HEK293 (cell line): ENCODE measurements around the gene ABHD17A.

Experiments used
- CTCF ChIA-PET: fragments of 350-600 bp; formaldehyde crosslinking; extraction: SDS; loops from one replicate; lab custom pipeline; 2021; ENCODE audit warnings: antibody characterized with exemption; lab: Yijun Ruan, JAX
- POLR2A ChIA-PET: fragments of 300-600 bp; formaldehyde crosslinking; extraction: SDS; loops from one replicate; lab custom pipeline; 2020; ENCODE audit warnings: antibody characterized with exemption, inconsistent platforms; lab: Yijun Ruan, JAX
- H3K27ac ChIP-seq: fragments of 200-500 bp; sonication (Bioruptor generic); 2 replicates; pipeline ENCODE4 v1.5.1; 2014; ENCODE audit warnings: low read depth, low read length, control low read depth, inconsistent platforms; ENCODE audit errors: extremely low read depth
- H3K36me3 ChIP-seq, 2 experiments: fragments of 200-500 bp in 1 of 2; sonication (Bioruptor generic) in 1 of 2; 1 replicate in 1 of 2; 2 replicates in 1 of 2; pipeline ENCODE4 v1.5.1; 2014 to 2017; ENCODE audit warnings: inconsistent platforms in 2 of 2, low read length in 2 of 2; ENCODE audit not compliant: control insufficient read depth in 2 of 2, insufficient read depth in 1 of 2
- H3K4me1 ChIP-seq: fragments of 200-500 bp; sonication (Bioruptor generic); 2 replicates; pipeline ENCODE4 v1.5.1; 2014; ENCODE audit warnings: mild to moderate bottlenecking, low read length, inconsistent platforms; ENCODE audit not compliant: control insufficient read depth, insufficient read depth
- H3K4me3 ChIP-seq: 2 replicates; pipeline ENCODE4 v1.5.1; 2011; ENCODE audit warnings: low read depth, mild to moderate bottlenecking, control low read depth, low read length, moderate library complexity
- H3K9me3 ChIP-seq: fragments of 200-500 bp; sonication (Bioruptor generic); 2 replicates; pipeline ENCODE4 v1.5.1; 2014; ENCODE audit warnings: low read depth, low read length, inconsistent platforms; ENCODE audit not compliant: control insufficient read depth, insufficient read depth
- GFI1B ChIP-seq: fragments of 450-650 bp; formaldehyde crosslinking; IDR thresholded peaks from 2 replicates; pipeline ENCODE4 v1.5.1; 2016; ENCODE audit warnings: missing biosample characterization, missing genetic modification characterization
- GLIS1 ChIP-seq: fragments of 450-650 bp; formaldehyde crosslinking; IDR thresholded peaks from 2 replicates; pipeline ENCODE4 v1.5.1; 2016; ENCODE audit warnings: missing biosample characterization, missing genetic modification characterization
- GLIS2 ChIP-seq: fragments of 450-650 bp; formaldehyde crosslinking; IDR thresholded peaks from 2 replicates; pipeline ENCODE4 v1.5.1; 2016; ENCODE audit warnings: missing biosample characterization, missing genetic modification characterization
- SCRT2 ChIP-seq: fragments of 450-650 bp; formaldehyde crosslinking; IDR thresholded peaks from 2 replicates; pipeline ENCODE4 v1.5.1; 2016; ENCODE audit warnings: missing biosample characterization, missing genetic modification characterization
- TRIM28 ChIP-seq: IDR thresholded peaks from 2 replicates; pipeline ENCODE4 v1.6.1; 2011; ENCODE audit warnings: low read length, control low read depth, borderline replicate concordance
- YY1 ChIP-seq: fragments of 450-650 bp; formaldehyde crosslinking; IDR thresholded peaks from 2 replicates; pipeline ENCODE4 v1.5.1; 2018; ENCODE audit warnings: missing biosample characterization, missing genetic modification characterization
- ZBTB17 ChIP-seq: fragments of 450-650 bp; formaldehyde crosslinking; IDR thresholded peaks from 2 replicates; pipeline ENCODE4 v1.5.1; 2016; ENCODE audit warnings: missing biosample characterization, missing genetic modification characterization
- ZBTB6 ChIP-seq: fragments of 450-650 bp; formaldehyde crosslinking; IDR thresholded peaks from 2 replicates; pipeline ENCODE4 v1.5.1; 2017; ENCODE audit warnings: missing biosample characterization, missing genetic modification characterization
- ZBTB8A ChIP-seq: fragments of 450-650 bp; formaldehyde crosslinking; IDR thresholded peaks from 2 replicates; pipeline ENCODE4 v1.5.1; 2016; ENCODE audit warnings: missing biosample characterization, missing genetic modification characterization
- ZNF114 ChIP-seq: fragments of 450-650 bp; formaldehyde crosslinking; IDR thresholded peaks from 2 replicates; pipeline ENCODE4 v1.5.0; 2017; ENCODE audit warnings: missing biosample characterization, missing genetic modification characterization
- ZNF146 ChIP-seq: fragments of 450-650 bp; formaldehyde crosslinking; IDR thresholded peaks from 2 replicates; pipeline ENCODE4 v1.5.1; 2016; ENCODE audit warnings: missing biosample characterization, missing genetic modification characterization
- ZNF148 ChIP-seq: fragments of 450-650 bp; formaldehyde crosslinking; IDR thresholded peaks from 2 replicates; pipeline ENCODE4 v1.5.0; 2017; ENCODE audit warnings: missing biosample characterization, missing genetic modification characterization, borderline replicate concordance
- ZNF184 ChIP-seq: fragments of 450-650 bp; IDR thresholded peaks from 2 replicates; pipeline ENCODE4 v1.5.1; 2018; ENCODE audit warnings: missing biosample characterization, mild to moderate bottlenecking, missing genetic modification characterization
- ZNF221 ChIP-seq: fragments of 450-650 bp; formaldehyde crosslinking; IDR thresholded peaks from 2 replicates; pipeline ENCODE4 v1.5.1; 2017; ENCODE audit warnings: missing biosample characterization, missing genetic modification characterization, borderline replicate concordance
- ZNF223 ChIP-seq: fragments of 450-650 bp; formaldehyde crosslinking; IDR thresholded peaks from 2 replicates; pipeline ENCODE4 v1.5.1; 2016; ENCODE audit warnings: missing biosample characterization, missing genetic modification characterization
- ZNF239 ChIP-seq: fragments of 450-650 bp; formaldehyde crosslinking; IDR thresholded peaks from 2 replicates; pipeline ENCODE4 v1.5.1; 2016; ENCODE audit warnings: missing biosample characterization, missing genetic modification characterization
- ZNF266 ChIP-seq: fragments of 450-650 bp; formaldehyde crosslinking; IDR thresholded peaks from 2 replicates; pipeline ENCODE4 v1.5.1; 2016; ENCODE audit warnings: missing biosample characterization, missing genetic modification characterization, low read depth
- ZNF292 ChIP-seq: fragments of 450-650 bp; formaldehyde crosslinking; IDR thresholded peaks from 2 replicates; pipeline ENCODE4 v1.5.1; 2016; ENCODE audit warnings: low read depth, missing biosample characterization, missing genetic modification characterization, borderline replicate concordance
- ZNF324 ChIP-seq: fragments of 450-650 bp; formaldehyde crosslinking; IDR thresholded peaks from 2 replicates; pipeline ENCODE4 v1.5.1; 2016; ENCODE audit warnings: missing biosample characterization, missing genetic modification characterization
- ZNF335 ChIP-seq: fragments of 450-650 bp; formaldehyde crosslinking; conservative IDR thresholded peaks from 2 replicates; pipeline ENCODE4 v1.5.1; 2016; ENCODE audit warnings: missing biosample characterization, missing genetic modification characterization
- ZNF37A ChIP-seq: fragments of 450-650 bp; IDR thresholded peaks from 2 replicates; pipeline ENCODE4 v1.5.1; 2018; ENCODE audit warnings: missing biosample characterization, missing genetic modification characterization
- ZNF501 ChIP-seq: fragments of 450-650 bp; formaldehyde crosslinking; IDR thresholded peaks from 2 replicates; pipeline ENCODE4 v1.5.1; 2016; ENCODE audit warnings: missing biosample characterization, missing genetic modification characterization
- ZNF518A ChIP-seq: fragments of 450-650 bp; formaldehyde crosslinking; conservative IDR thresholded peaks from 2 replicates; pipeline ENCODE4 v1.5.1; 2016; ENCODE audit warnings: low read depth, missing biosample characterization, missing genetic modification characterization
- ZNF548 ChIP-seq: fragments of 450-650 bp; formaldehyde crosslinking; IDR thresholded peaks from 2 replicates; pipeline ENCODE4 v1.5.1; 2016; ENCODE audit warnings: missing biosample characterization, missing genetic modification characterization
- ZNF558 ChIP-seq: fragments of 450-650 bp; formaldehyde crosslinking; IDR thresholded peaks from 2 replicates; pipeline ENCODE4 v1.5.1; 2016; ENCODE audit warnings: missing biosample characterization, missing genetic modification characterization
- ZNF623 ChIP-seq: fragments of 450-650 bp; formaldehyde crosslinking; IDR thresholded peaks from 2 replicates; pipeline ENCODE4 v1.5.1; 2016; ENCODE audit warnings: missing biosample characterization, missing genetic modification characterization
- ZNF629 ChIP-seq: fragments of 450-650 bp; formaldehyde crosslinking; IDR thresholded peaks from 2 replicates; pipeline ENCODE4 v1.5.1; 2017; ENCODE audit warnings: missing biosample characterization, missing genetic modification characterization
- ZNF747 ChIP-seq: fragments of 450-650 bp; formaldehyde crosslinking; IDR thresholded peaks from 2 replicates; pipeline ENCODE4 v1.5.1; 2016; ENCODE audit warnings: missing biosample characterization, missing genetic modification characterization
- ZNF792 ChIP-seq: fragments of 450-650 bp; formaldehyde crosslinking; IDR thresholded peaks from 2 replicates; pipeline ENCODE4 v1.5.1; 2016; ENCODE audit warnings: missing biosample characterization, missing genetic modification characterization
- ZXDB ChIP-seq: fragments of 450-650 bp; formaldehyde crosslinking; IDR thresholded peaks from 2 replicates; pipeline ENCODE4 v1.5.1; 2016; ENCODE audit warnings: missing biosample characterization, missing genetic modification characterization

ABHD17A gene

GRCh38 chr19:1893791-1894190, 8.5 kb upstream of the ABHD17A start (continued):
- TF ChIP-seq ZNF518A (tag by site-specific recombination) (no peak), ZNF184 (tag by site-specific recombination) (no peak), ZXDB (tag by site-specific recombination) (no peak), SCRT2 (tag by site-specific recombination) (no peak), ZNF114 (tag by site-specific recombination) (no peak), ZNF221 (no peak), YY1 (tag by site-specific recombination) (no peak), ZNF558 (tag by site-specific recombination) (no peak), ZNF37A (tag by site-specific recombination) (no peak)
- TF ChIP-seq, all 188 proteins: peak for 0

GRCh38 chr19:1889907-1890306, 4.6 kb upstream of the ABHD17A start:
- CTCF ChIA-PET: interaction anchor here (0.6 kb wide), 1 partner anchor 262 kb away, joined by 4 read pairs; no protein-coding TSS in a partner anchor
- no peak for TF ChIP-seq ZNF548
- TF ChIP-seq GLIS1 (tag by site-specific recombination): peak; percentile 37; the same call in 1 of the 2 replicates
- no peak for TF ChIP-seq ZNF266 (tag by site-specific recombination)
- peak; percentile 93 for TF ChIP-seq ZNF623 (tag by site-specific recombination)
- peak; percentile 39; the same call in 1 of the 2 replicates for TF ChIP-seq ZNF335 (tag by site-specific recombination)
- no peak for TF ChIP-seq ZNF146 (tag by site-specific recombination)
- TF ChIP-seq ZNF792: no peak
- no peak for TF ChIP-seq ZNF324 (tag by site-specific recombination)
- no peak for TF ChIP-seq ZNF747 (tag by site-specific recombination)
- TF ChIP-seq GLIS2 (tag by site-specific recombination): peak; percentile 15; the same call in 1 of the 2 replicates
- no peak for TF ChIP-seq ZNF292 (tag by site-specific recombination)
- TF ChIP-seq TRIM28: no peak
- TF ChIP-seq ZNF629 (tag by site-specific recombination): no peak
- TF ChIP-seq ZNF148 (tag by site-specific recombination): no peak
- TF ChIP-seq ZBTB17 (tag by site-specific recombination): no peak
- no peak for TF ChIP-seq ZBTB8A
- no peak for TF ChIP-seq ZNF223 (tag by site-specific recombination)
- no peak for TF ChIP-seq GFI1B (tag by site-specific recombination)
- no peak for TF ChIP-seq ZNF239 (tag by site-specific recombination)
- TF ChIP-seq ZBTB6 (tag by site-specific recombination): peak; percentile 34; the same call in 1 of the 2 replicates
- no peak for TF ChIP-seq ZXDB (tag by site-specific recombination)
- TF ChIP-seq ZNF501 (tag by site-specific recombination): no peak
- TF ChIP-seq, all 188 proteins: peak for 5
- Histone ChIP-seq H3K9me3 (no peaks in the 10 kb centered on the region), H3K27ac (no peak overlapping the region), H3K4me3 (no peak overlapping the region), H3K36me3 (no peaks in the 10 kb centered on the region), H3K4me1 (no peaks in the 10 kb centered on the region; the same call in 1 of the 2 replicates)
- POLR2A ChIA-PET: no interaction called here
